CD14-positive monocyte (primary cell): ENCODE results near the gene SLC26A6. TPM values are rescaled to one million over a fixed set of nuclear protein-coding genes. Genes with fewer than 3 reads are reported as not detected.
A peak's percentile ranks its signal among the peaks of the same experiment; 100 is the strongest.

Source experiments
- DNase-seq, 3 donors: peaks; one replicate each; pipeline ENCODE4 v3.0.0-alpha.2; 2011 to 2022
- H2AFZ ChIP-seq: 2 replicates; pipeline ENCODE4 v1.6.0; 2012; ENCODE audit warnings: mild to moderate bottlenecking, low read depth, low read length, inconsistent platforms; ENCODE audit not compliant: insufficient read depth, poor library complexity, severe bottlenecking
- H3K27ac ChIP-seq, 2 donors: 1 replicate in 1 of 2; 2 replicates in 1 of 2; pipeline ENCODE4 v1.5.1; 2012 to 2013; ENCODE audit warnings: low read length in 2 of 2, control low read depth in 1 of 2, inconsistent platforms in 1 of 2, low read depth in 1 of 2, mild to moderate bottlenecking in 1 of 2
- H3K27me3 ChIP-seq, 2 donors: one replicate each; pipeline versions ENCODE4 v1.6.0 to v1.6.1; 2011 to 2013; ENCODE audit warnings: low read length in 2 of 2; ENCODE audit not compliant: control insufficient read depth in 2 of 2, insufficient read depth in 2 of 2
- H3K36me3 ChIP-seq, 2 donors: replicated peaks in 1 of 2; 1 replicate in 1 of 2; 2 replicates in 1 of 2; pipeline versions ENCODE4 v1.5.1 to v1.6.1; 2012 to 2013; ENCODE audit warnings: low read length in 2 of 2, control low read depth in 1 of 2, inconsistent platforms in 1 of 2, mild to moderate bottlenecking in 1 of 2; ENCODE audit not compliant: insufficient read depth in 2 of 2, control insufficient read depth in 1 of 2
- H3K4me1 ChIP-seq, 2 donors: 1 replicate in 1 of 2; 2 replicates in 1 of 2; pipeline versions ENCODE4 v1.5.1 to v1.6.1; 2012 to 2013; ENCODE audit warnings: low read length in 2 of 2, control low read depth in 1 of 2, inconsistent platforms in 1 of 2, mild to moderate bottlenecking in 1 of 2, moderate library complexity in 1 of 2; ENCODE audit not compliant: insufficient read depth in 2 of 2, control insufficient read depth in 1 of 2
- H3K4me2 ChIP-seq: replicated peaks from 2 replicates; pipeline ENCODE3; 2012; ENCODE audit warnings: low read length, moderate library complexity, mild to moderate bottlenecking; ENCODE audit not compliant: poor library complexity, severe bottlenecking; ENCODE audit errors: extremely low read depth
- H3K4me3 ChIP-seq, 3 experiments: fragments of 200-600 bp in 1 of 3; sonication (generic) in 1 of 3; replicated peaks in 1 of 3; 1 replicate in 2 of 3; 2 replicates in 1 of 3; pipeline ENCODE4 v1.5.1; 2011 to 2013; ENCODE audit warnings: low read length in 3 of 3, mild to moderate bottlenecking in 3 of 3, control low read depth in 2 of 3, low read depth in 2 of 3, inconsistent platforms in 1 of 3, moderate library complexity in 1 of 3
- H3K79me2 ChIP-seq: 2 replicates; pipeline ENCODE4 v1.6.0; 2012; ENCODE audit warnings: mild to moderate bottlenecking, control low read depth, inconsistent platforms, low read length, moderate library complexity; ENCODE audit not compliant: insufficient read depth
- H3K9ac ChIP-seq: 2 replicates; pipeline ENCODE4 v1.6.0; 2017; ENCODE audit warnings: low read length, mild to moderate bottlenecking; ENCODE audit not compliant: insufficient read depth, poor library complexity, severe bottlenecking
- H3K9me3 ChIP-seq, 2 donors: replicated peaks in 1 of 2; 1 replicate in 1 of 2; 2 replicates in 1 of 2; pipeline versions ENCODE4 v1.5.1 to v1.6.1; 2012 to 2013; ENCODE audit warnings: low read length in 2 of 2, control low read depth in 1 of 2; ENCODE audit not compliant: control insufficient read depth in 1 of 2, insufficient read depth in 1 of 2
- H4K20me1 ChIP-seq: 2 replicates; pipeline ENCODE4 v1.6.0; 2012; ENCODE audit warnings: mild to moderate bottlenecking, low read length, control low read depth, moderate library complexity; ENCODE audit not compliant: insufficient read depth
- H3K27ac Mint-ChIP-seq, 7 donors: one replicate each; pipeline ENCODE4 v1.8.0; 2020; ENCODE audit warnings: mild to moderate bottlenecking in 7 of 7, mixed read lengths in 7 of 7, moderate library complexity in 6 of 7, inconsistent platforms in 2 of 7
- H3K27me3 Mint-ChIP-seq, 3 donors: one replicate each; pipeline ENCODE4 v1.8.0; 2021 to 2022; ENCODE audit warnings: low read depth in 3 of 3, mild to moderate bottlenecking in 3 of 3, mixed read lengths in 3 of 3, moderate library complexity in 3 of 3, inconsistent platforms in 1 of 3
- H3K36me3 Mint-ChIP-seq, 2 donors: one replicate each; pipeline ENCODE4 v1.8.0; 2020; ENCODE audit warnings: mixed read lengths in 2 of 2, inconsistent platforms in 1 of 2, mild to moderate bottlenecking in 1 of 2
- H3K4me1 Mint-ChIP-seq: one replicate; pipeline ENCODE4 v1.8.0; 2020; ENCODE audit warnings: mild to moderate bottlenecking, mixed read lengths
- H3K4me3 Mint-ChIP-seq, 2 donors: one replicate each; pipeline ENCODE4 v1.8.0; 2020; ENCODE audit warnings: mild to moderate bottlenecking in 2 of 2, mixed read lengths in 2 of 2, moderate library complexity in 1 of 2
- H3K9me3 Mint-ChIP-seq, 7 donors: one replicate each; pipeline ENCODE4 v1.8.0; 2020 to 2022; ENCODE audit warnings: mixed read lengths in 7 of 7, mild to moderate bottlenecking in 6 of 7, moderate library complexity in 6 of 7, inconsistent platforms in 2 of 7
- CTCF ChIP-seq: fragments of 200-600 bp; IDR thresholded peaks from one replicate; pipeline ENCODE4 v1.8.0; 2022; ENCODE audit warnings: antibody characterized with exemption, mild to moderate bottlenecking
- WGBS: methylation state at CpG from one replicate; pipeline ENCODE4 v1.1.5; 2013; ENCODE audit warnings: missing lambda C conversion rate; ENCODE audit not compliant: insufficient coverage; 5-methylcytosine and 5-hydroxymethylcytosine counted together
- intact Hi-C, 2 donors: fragments of 100-400 bp; cut with micrococcal nuclease; formaldehyde crosslinking; loops; one replicate each; pipeline versions ENCODE4 v1.15.0 to v1.15.1; 2023
- polyA plus RNA-seq, 3 donors: library from polyadenylated mRNA; depleted of rRNA in 1 of 3; unstranded in 2 of 3; stranded (reverse) in 1 of 3; fragments of 300-500 nt in 2 of 3; fragments of >200 nt in 1 of 3; fragmentation: Illumina TruSeq in 2 of 3; gene quantifications; 1 replicate in 2 of 3; 2 replicates in 1 of 3; pipeline ENCODE4 v1.2.3, GENCODE V29; 2012 to 2021

The SLC26A6 gene
- polyA plus RNA-seq, 3 donors = 16.3 to 92.8 (median 20.4) TPM

DNA sequence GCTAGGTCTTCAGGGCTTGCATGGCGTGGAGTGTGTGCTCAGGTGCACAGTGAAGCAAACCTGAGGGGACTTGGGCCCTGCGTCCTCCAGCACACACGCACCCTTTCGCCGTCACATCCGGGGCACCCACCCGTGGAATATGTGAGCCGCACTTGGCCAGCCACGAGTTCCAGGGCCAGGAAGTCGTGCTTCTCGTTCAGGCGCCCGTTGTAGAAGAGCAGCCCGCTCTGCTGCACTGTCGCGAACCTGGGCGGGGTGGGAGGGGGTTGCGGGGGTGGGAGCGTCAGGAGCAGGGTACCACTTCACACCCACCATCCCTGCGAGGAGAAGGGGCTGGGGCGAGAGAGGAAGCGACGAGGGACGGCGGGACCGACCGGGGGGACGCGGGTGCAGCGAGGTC lies 20.3 kb upstream of the SLC26A6 start:
- Mint-ChIP-seq H3K9me3 (peaks cover 0 to 8% (median 2%) of the 10 kb centered on the region in 7 donors), H3K27me3 (peaks cover 16 to 38% (median 21%) of the 10 kb centered on the region in 3 donors), H3K4me1 (peaks cover 16% of the 10 kb centered on the region), H3K36me3 (no peaks in the 10 kb centered on the region), H3K4me3 (peak overlapping the region; percentile 75 to 79), H3K27ac (peak overlapping the region in 1 of 7 donors; percentile 30)
- Histone ChIP-seq H4K20me1 (no peaks in the 10 kb centered on the region), H3K9ac (peak overlapping the region; percentile 63), H3K36me3 (no peaks in the 10 kb centered on the region), H3K27me3 (peaks cover 0 to 24% of the 10 kb centered on the region in 2 donors), H3K9me3 (peaks cover under 1 to 1% of the 10 kb centered on the region in 2 donors), H3K4me1 (peaks cover 17 to 24% of the 10 kb centered on the region in 2 donors), H3K79me2 (no peaks in the 10 kb centered on the region), H2AFZ (peak overlapping the region; percentile 78), H3K27ac (no peak overlapping the region), H3K4me2 (peak overlapping the region; percentile 75), H3K4me3 (peak overlapping the region; percentile 34 to 77 (median 47))
- no peak for DNase-seq
- intact Hi-C loops = no loop called here
- TF ChIP-seq CTCF = no peak
- WGBS = 13% methylated on average over 19 of the region's 30 CpGs

- Histone ChIP-seq H3K4me2 (peak overlapping the region; percentile 75), H3K4me1 (peaks cover 17 to 24% of the 10 kb centered on the region in 2 donors), H2AFZ (peak overlapping the region; percentile 78), H3K4me3 (peak overlapping the region in 1 of 3 experiments; percentile 77), H3K9me3 (no peaks in the 10 kb centered on the region), H4K20me1 (no peaks in the 10 kb centered on the region), H3K79me2 (no peaks in the 10 kb centered on the region), H3K27me3 (peaks cover 0 to 19% of the 10 kb centered on the region in 2 donors), H3K27ac (no peak overlapping the region), H3K9ac (peak overlapping the region; percentile 63), H3K36me3 (no peaks in the 10 kb centered on the region)
- Mint-ChIP-seq H3K9me3 (peaks cover 0 to 5% (median 0%) of the 10 kb centered on the region in 7 donors), H3K27ac (no peak overlapping the region), H3K4me3 (peak overlapping the region; percentile 56 to 67), H3K27me3 (peaks cover 11 to 33% (median 18%) of the 10 kb centered on the region in 3 donors), H3K4me1 (peaks cover 16% of the 10 kb centered on the region), H3K36me3 (no peaks in the 10 kb centered on the region)
- no peak for DNase-seq
- intact Hi-C loops = no loop called here
- no peak for TF ChIP-seq CTCF
- WGBS = 95% methylated on average over 3 of the region's 12 CpGs
These were observed 19.8 kb upstream of the SLC26A6 start for GRCh38 chr3:48655063-48655462.
